Natural killer cell treated with Interleukin-12 subunit alpha and Interleukin-12 subunit beta and Interleukin-15 and Interleukin-18, amount 100 ng/mL, for 72 hours (primary cell): ENCODE data around the gene RCAN1. TPM values are rescaled to one million over a fixed set of nuclear protein-coding genes. Genes with fewer than 3 reads are reported as not detected.
"Not testable (repeated sequence)": the region's sequence is repeated elsewhere in the genome, so short reads cannot be mapped to it uniquely, and the experiment has no call there.

ENCODE experiments used
- ATAC-seq, 2 donors: fragments of 150-1000 bp; cut with Tn5 transposase in 1 of 2; sonication (Bioruptor Pico), chemical (Tn5 transposase) in 1 of 2; 2 replicates each; pipeline ENCODE4 v1.10.0; 2021
- DNase-seq: peaks from one replicate; pipeline ENCODE4 v3.0.0; 2022; ENCODE audit warnings: low spot score
- H3K27ac Mint-ChIP-seq, 2 donors: 1 replicate in 1 of 2; 2 replicates in 1 of 2; pipeline ENCODE4 v1.8.0; 2022; ENCODE audit warnings: mixed read lengths in 2 of 2, mild to moderate bottlenecking in 1 of 2, moderate library complexity in 1 of 2
- H3K27me3 Mint-ChIP-seq, 2 donors: 1 replicate in 1 of 2; 2 replicates in 1 of 2; pipeline ENCODE4 v1.8.0; 2022; ENCODE audit warnings: mixed read lengths in 2 of 2
- H3K36me3 Mint-ChIP-seq: one replicate; pipeline ENCODE4 v1.8.0; 2022; ENCODE audit warnings: mixed read lengths
- H3K4me1 Mint-ChIP-seq, 2 donors: 1 replicate in 1 of 2; 2 replicates in 1 of 2; pipeline ENCODE4 v1.8.0; 2022; ENCODE audit warnings: low read depth in 2 of 2, mixed read lengths in 2 of 2, mild to moderate bottlenecking in 1 of 2
- H3K4me3 Mint-ChIP-seq: one replicate; pipeline ENCODE4 v1.8.0; 2022; ENCODE audit warnings: mixed read lengths
- H3K9me3 Mint-ChIP-seq: 2 replicates; pipeline ENCODE4 v1.8.0; 2022; ENCODE audit warnings: mixed read lengths
- total RNA-seq, 2 donors: library from RNA; stranded (reverse); gene quantifications; one replicate each; pipeline ENCODE4 v1.2.3, GENCODE V29; 2022

RCAN1 gene
- total RNA-seq, 2 donors from 2014 or later, result 10.1 to 11.5 TPM

- H3K4me1 Mint-ChIP-seq, result not testable (repeated sequence)
Observed at GRCh38 chr21:34467333-34467732, 147.6 kb downstream of the RCAN1 start.

More at GRCh38 chr21:34467333-34467732, 147.6 kb downstream of the RCAN1 start:
- not testable (repeated sequence) for ATAC-seq, DNase-seq, H3K9me3 Mint-ChIP-seq, H3K27ac Mint-ChIP-seq, H3K36me3 Mint-ChIP-seq, H3K27me3 Mint-ChIP-seq, H3K4me3 Mint-ChIP-seq

Other genes with a start within 250 kb of the RCAN1 start
- gene SMIM11, start 239.6 kb downstream of the RCAN1 start, total RNA-seq, result 10 to 100 TPM in 1 of 2 donors, 1 to 10 TPM in 1; 4.4 to 14.9 TPM
- gene SMIM34, start 191.2 kb downstream of the RCAN1 start, total RNA-seq, result not detected
- 1 to 10 TPM; 1.2 to 4.7 TPM for gene KCNE1, start 102.9 kb downstream of the RCAN1 start, total RNA-seq
- gene CLIC6, start 53.9 kb upstream of the RCAN1 start, total RNA-seq, result under 1 TPM; 0.45 to 0.50 TPM